Tibial nerve (tissue), 4 donors: ENCODE data around the gene IL31. TPM values are rescaled to one million over a fixed set of nuclear protein-coding genes. Genes with fewer than 3 reads are reported as not detected.

Experiments
- DNase-seq, 2 donors: peaks; one replicate each; pipeline ENCODE4 v3.0.0-alpha.2; 2019; ENCODE audit warnings: low spot score in 2 of 2
- H3K27ac ChIP-seq, 4 donors: fragments of 200-600 bp; sonication (generic) in 3 of 4; one replicate each; pipeline ENCODE4 v1.5.1; 2017 to 2019; ENCODE audit warnings: mild to moderate bottlenecking in 1 of 4
- H3K27me3 ChIP-seq, 2 donors: fragments of 200-600 bp; sonication (generic) in 1 of 2; one replicate each; pipeline versions ENCODE4 v1.5.1 to v1.6.0; 2017 to 2019
- H3K36me3 ChIP-seq, 3 donors: fragments of 200-600 bp; sonication (generic); one replicate each; pipeline ENCODE4 v1.5.1; 2018 to 2019
- H3K4me1 ChIP-seq, 4 donors: fragments of 200-600 bp; sonication (generic) in 3 of 4; one replicate each; pipeline ENCODE4 v1.5.1; 2017 to 2019
- H3K4me3 ChIP-seq, 4 donors: fragments of 200-600 bp; sonication (generic) in 3 of 4; one replicate each; pipeline ENCODE4 v1.5.1; 2017 to 2019; ENCODE audit warnings: mild to moderate bottlenecking in 1 of 4, moderate library complexity in 1 of 4
- H3K9me3 ChIP-seq, 4 donors: fragments of 200-600 bp; sonication (generic) in 3 of 4; one replicate each; pipeline ENCODE4 v1.5.1; 2017 to 2019
- EP300 ChIP-seq, 2 donors: sonication (generic); formaldehyde crosslinking; IDR thresholded peaks; one replicate each; pipeline ENCODE4 v1.6.1; 2017; ENCODE audit warnings: antibody characterized with exemption in 2 of 2, mild to moderate bottlenecking in 1 of 2
- POLR2A ChIP-seq, 2 donors: fragments of 450-650 bp; IDR thresholded peaks; one replicate each; pipeline ENCODE4 v1.6.1; 2017; ENCODE audit warnings: antibody characterized with exemption in 2 of 2, mild to moderate bottlenecking in 2 of 2, moderate library complexity in 2 of 2
- WGBS, 2 donors: methylation state at CpG; one replicate each; pipeline ENCODE4 v1.1.5; 2018; 5-methylcytosine and 5-hydroxymethylcytosine counted together
- total RNA-seq, 4 donors: library from RNA; depleted of rRNA; stranded (reverse); fragments of >200 nt; gene quantifications; one replicate each; pipeline ENCODE4 v1.1.0, GENCODE V29; 2016
- TF ChIP-seq, protein P1 (sequence below), 5 experiments: fragments of 200-600 bp in 3 of 5; fragments of 450-650 bp in 2 of 5; sonication (generic) in 3 of 5; IDR thresholded peaks; one replicate each; pipeline ENCODE4 v1.5.1; 2016 to 2019; ENCODE audit warnings: antibody characterized with exemption in 5 of 5, mild to moderate bottlenecking in 3 of 5, moderate library complexity in 2 of 5

IL31 gene
- total RNA-seq, 4 donors from 2014 or later, result not detected

DNA sequence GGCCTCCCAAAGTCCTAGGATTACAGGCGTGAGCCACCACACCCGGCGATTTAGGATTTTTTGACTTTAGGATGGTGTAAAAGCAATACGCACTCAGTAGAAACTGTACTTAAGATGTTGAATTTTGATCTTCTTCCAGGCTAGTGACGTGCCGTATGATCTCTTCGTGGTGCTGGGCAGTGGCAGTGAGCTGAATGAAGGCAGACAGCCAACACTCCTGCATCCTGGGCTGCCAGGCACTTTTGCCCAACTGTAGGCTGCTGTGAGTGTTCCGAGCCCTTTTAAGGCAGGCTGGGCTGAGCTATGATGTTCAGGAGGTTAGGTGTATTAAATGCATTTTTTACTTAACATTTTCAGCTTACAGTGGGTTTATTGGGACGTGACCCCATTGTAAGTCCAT, 21.3 kb downstream of the IL31 start:
- Histone ChIP-seq H3K4me1 (no peaks in the 10 kb centered on the region), H3K4me3 (no peak overlapping the region), H3K9me3 (no peaks in the 10 kb centered on the region), H3K27me3 (no peaks in the 10 kb centered on the region), H3K36me3 (no peaks in the 10 kb centered on the region), H3K27ac (no peak overlapping the region)
- DNase-seq, result no peak
- 85 to 92% methylated on average over 9 of the region's 9 CpGs for WGBS, 2 donors
- TF ChIP-seq EP300 (IDR thresholded peaks at IDR 0.05) (no peak), POLR2A (IDR thresholded peaks at IDR 0.05) (no peak)
- TF ChIP-seq, protein P1, sequence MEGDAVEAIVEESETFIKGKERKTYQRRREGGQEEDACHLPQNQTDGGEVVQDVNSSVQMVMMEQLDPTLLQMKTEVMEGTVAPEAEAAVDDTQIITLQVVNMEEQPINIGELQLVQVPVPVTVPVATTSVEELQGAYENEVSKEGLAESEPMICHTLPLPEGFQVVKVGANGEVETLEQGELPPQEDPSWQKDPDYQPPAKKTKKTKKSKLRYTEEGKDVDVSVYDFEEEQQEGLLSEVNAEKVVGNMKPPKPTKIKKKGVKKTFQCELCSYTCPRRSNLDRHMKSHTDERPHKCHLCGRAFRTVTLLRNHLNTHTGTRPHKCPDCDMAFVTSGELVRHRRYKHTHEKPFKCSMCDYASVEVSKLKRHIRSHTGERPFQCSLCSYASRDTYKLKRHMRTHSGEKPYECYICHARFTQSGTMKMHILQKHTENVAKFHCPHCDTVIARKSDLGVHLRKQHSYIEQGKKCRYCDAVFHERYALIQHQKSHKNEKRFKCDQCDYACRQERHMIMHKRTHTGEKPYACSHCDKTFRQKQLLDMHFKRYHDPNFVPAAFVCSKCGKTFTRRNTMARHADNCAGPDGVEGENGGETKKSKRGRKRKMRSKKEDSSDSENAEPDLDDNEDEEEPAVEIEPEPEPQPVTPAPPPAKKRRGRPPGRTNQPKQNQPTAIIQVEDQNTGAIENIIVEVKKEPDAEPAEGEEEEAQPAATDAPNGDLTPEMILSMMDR (IDR thresholded peaks at IDR 0.05), result no peak

DNA sequence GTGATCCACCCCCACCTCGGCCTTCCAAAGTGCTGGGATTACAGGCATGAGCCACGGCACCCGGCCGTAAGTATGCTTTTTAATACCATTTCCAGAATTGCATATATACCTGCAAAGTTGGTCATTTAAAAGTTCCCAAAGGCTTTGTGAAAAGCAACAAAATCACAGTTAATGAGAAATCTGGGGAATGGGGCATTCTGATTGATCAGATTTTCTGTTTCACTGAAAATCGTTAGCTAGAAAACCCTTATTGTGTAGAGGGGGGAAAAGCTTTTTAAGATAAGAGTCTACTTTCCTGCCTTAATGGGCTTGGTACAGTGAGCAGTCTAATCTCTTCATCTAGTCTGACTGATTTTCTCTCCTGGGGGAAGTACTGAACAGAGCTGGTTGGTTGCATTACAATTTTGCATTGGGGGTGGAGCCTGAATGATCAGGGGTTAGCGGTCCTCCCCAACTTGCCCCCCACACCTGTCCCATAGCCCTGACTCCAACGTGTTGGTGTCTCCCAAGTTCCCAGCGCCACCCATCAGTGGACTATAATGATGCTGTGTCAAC, 23.8 kb downstream of the IL31 start:
- H3K4me1 ChIP-seq, result no peaks in the 10 kb centered on the region
- H3K27me3 ChIP-seq, result no peaks in the 10 kb centered on the region
- TF ChIP-seq EP300 (IDR thresholded peaks at IDR 0.05), result no peak
- H3K9me3 ChIP-seq, result no peaks in the 10 kb centered on the region
- H3K36me3 ChIP-seq, result peaks cover 0 to 4% (median 0%) of the 10 kb centered on the region in 3 donors
- no peak overlapping the region for H3K27ac ChIP-seq
- whole genome bisulfite sequencing, 2 donors, result 66 to 70% methylated on average over 8 of the region's 8 CpGs
- no peak for DNase-seq
- H3K4me3 ChIP-seq, result no peak overlapping the region

DNA sequence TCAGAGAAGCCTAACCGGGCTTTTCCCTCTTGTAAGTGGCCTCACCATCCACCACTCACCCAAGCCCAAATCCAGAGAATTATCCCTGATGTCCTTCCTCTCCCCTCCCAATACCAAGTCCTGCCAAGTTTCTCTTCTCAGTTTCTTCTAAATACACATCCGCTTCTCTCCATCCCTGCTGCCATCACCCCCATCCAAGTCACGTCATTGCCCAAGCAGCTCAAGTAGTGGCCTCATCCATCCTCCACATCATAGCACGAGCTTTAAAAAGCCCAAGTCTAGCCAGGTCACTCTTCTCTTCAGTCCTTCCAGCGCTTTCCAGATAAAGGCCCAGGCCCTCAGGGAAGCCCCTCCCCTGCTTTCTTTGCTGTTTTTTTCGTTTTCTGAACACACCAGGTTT, 25.4 kb downstream of the IL31 start:
- Histone ChIP-seq H3K27me3 (no peaks in the 10 kb centered on the region), H3K27ac (no peak overlapping the region), H3K4me1 (no peaks in the 10 kb centered on the region), H3K9me3 (no peaks in the 10 kb centered on the region), H3K36me3 (peaks cover 0 to 14% (median 0%) of the 10 kb centered on the region in 3 donors), H3K4me3 (no peak overlapping the region)
- TF ChIP-seq, protein P1 (IDR thresholded peaks at IDR 0.05), result no peak
- TF ChIP-seq EP300 (IDR thresholded peaks at IDR 0.05) (no peak), POLR2A (IDR thresholded peaks at IDR 0.05) (no peak)
- DNase-seq, result no peak
- WGBS, 2 donors, result 58 to 65% methylated on average over 6 of the region's 6 CpGs

DNA sequence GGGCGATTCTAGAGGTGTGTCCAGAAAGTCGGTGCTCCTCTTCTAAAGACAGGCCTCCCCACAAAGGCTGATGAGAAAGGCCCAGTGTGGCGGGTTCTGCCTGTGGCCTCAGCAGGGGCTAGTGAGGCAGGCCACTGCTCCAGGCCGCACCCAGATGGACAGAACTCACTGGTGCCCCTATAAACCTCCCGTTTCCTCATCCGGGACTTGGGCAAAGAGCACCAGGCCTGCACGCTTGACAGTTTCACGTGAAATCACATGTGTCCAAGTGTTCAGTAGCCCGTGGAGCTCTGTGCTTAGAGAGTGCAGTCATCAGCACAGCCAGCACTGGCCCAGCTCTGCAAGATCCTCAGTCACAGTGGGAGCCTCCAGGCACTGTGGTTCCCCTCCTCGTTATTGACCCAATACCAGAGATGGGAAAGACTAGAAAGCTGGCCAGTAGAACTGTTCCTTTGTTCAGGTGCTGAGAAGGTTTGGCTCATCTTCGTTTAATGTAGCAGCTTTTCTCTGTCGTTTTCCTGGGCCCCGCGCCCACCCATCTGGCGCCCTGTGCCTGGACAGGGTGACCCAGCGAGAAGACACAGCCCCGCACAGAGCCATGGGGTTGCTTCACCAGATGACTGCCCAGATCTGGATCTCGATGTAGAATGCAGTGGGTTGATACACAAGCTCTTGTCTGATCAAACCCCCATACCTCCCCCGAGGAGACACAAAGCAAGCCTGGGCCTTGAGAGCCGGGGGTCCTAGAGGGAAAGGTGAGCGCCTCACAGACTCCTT, 26.3 kb downstream of the IL31 start:
- Histone ChIP-seq H3K4me3 (no peak overlapping the region), H3K27me3 (no peaks in the 10 kb centered on the region), H3K27ac (no peak overlapping the region), H3K4me1 (no peaks in the 10 kb centered on the region), H3K9me3 (no peaks in the 10 kb centered on the region), H3K36me3 (peaks cover 0 to 24% (median 0%) of the 10 kb centered on the region in 3 donors)
- DNase-seq, result no peak
- TF ChIP-seq EP300 (IDR thresholded peaks at IDR 0.05) (no peak), POLR2A (IDR thresholded peaks at IDR 0.05) (no peak)
- TF ChIP-seq, protein P1 (IDR thresholded peaks at IDR 0.05), result no peak
- 84% methylated on average over 21 of the region's 21 CpGs for WGBS, 2 donors

DNA sequence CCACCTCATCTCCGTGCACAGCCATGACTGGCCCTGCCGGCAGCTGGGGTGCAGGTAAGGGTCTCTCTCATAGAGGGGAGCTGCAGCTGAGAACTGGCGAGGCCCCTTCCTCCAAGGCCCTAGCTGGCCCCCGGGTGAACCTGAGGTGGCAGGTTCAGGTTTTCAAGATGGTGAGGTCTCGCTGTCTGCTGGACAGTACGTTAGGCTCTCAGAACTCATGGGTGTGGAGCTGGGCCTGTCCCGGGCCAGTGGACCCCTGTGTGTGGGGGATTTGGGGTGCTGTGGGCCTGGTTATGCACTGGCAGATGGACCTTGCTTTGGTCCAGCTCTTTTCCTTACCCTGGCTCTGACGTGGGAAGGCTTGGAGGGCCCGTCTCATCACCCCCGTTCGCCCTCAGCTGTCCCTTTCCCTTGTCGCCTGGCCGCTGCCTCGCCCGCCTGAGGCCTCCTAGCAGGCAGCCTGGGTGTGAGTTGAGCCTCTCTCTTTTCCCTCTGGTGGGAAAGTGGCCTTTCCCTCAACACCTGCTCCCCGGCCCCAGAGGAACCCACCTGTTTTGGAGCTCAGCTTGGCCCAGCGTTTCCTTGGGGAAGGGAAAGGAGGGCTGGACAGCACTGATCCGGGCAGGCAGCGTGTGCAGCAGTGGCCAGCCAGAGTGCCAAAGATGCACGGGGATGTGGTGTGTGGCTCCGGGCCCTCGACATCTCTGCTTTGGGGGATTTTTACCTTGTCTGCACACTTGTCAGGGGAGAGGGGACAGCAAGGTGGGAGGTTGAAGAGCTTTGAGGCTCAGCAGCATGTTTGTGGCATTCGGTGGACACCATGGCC, 28.3 kb downstream of the IL31 start:
- TF ChIP-seq EP300 (IDR thresholded peaks at IDR 0.05) (no peak), POLR2A (IDR thresholded peaks at IDR 0.05) (no peak)
- TF ChIP-seq, protein P1 (IDR thresholded peaks at IDR 0.05), result no peak
- 87 to 91% methylated on average over 20 to 21 of the region's 23 CpGs for WGBS, 2 donors
- no peaks in the 10 kb centered on the region for H3K4me1 ChIP-seq
- no peaks in the 10 kb centered on the region for H3K9me3 ChIP-seq
- peaks cover 0 to 44% (median 15%) of the 10 kb centered on the region in 3 donors for H3K36me3 ChIP-seq
- no peak overlapping the region for H3K27ac ChIP-seq
- H3K27me3 ChIP-seq, result no peaks in the 10 kb centered on the region
- H3K4me3 ChIP-seq, result no peak overlapping the region
- DNase-seq, result no peak
